Jurkat, Clone E6-1 (cell line): ENCODE measurements around the gene CLDN1.

Experiments
- DNase-seq: peaks from one replicate; pipeline ENCODE4 v3.0.0-alpha.2; 2011; ENCODE audit warnings: low read depth, low spot score
- H3K4me3 ChIP-seq: 2 replicates; pipeline ENCODE4 v1.5.1; 2011; ENCODE audit warnings: mild to moderate bottlenecking, low read length, control low read depth, moderate library complexity

CLDN1 gene

DNA sequence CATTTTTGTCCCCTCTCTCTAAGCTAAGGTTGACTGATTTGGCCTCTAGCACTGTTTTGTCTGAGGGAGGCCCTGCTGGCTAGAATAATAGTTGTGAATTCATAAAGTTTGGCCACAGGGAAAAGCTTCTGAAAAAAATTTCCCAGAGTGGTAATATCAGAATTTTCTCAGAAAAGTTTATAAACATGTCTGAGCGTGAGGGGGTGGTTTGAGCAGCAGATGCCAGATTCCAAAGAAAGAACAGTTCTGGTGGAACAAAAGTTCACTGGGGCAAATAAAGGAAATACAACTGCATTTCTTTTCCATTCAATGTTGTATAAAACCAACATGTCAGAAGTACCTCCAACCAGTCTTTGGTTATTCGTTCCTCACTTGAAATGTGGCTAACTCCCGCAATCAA is 61.2 kb downstream of the CLDN1 start:
- H3K4me3 ChIP-seq: no peak overlapping the region
- DNase-seq: no peak

DNA sequence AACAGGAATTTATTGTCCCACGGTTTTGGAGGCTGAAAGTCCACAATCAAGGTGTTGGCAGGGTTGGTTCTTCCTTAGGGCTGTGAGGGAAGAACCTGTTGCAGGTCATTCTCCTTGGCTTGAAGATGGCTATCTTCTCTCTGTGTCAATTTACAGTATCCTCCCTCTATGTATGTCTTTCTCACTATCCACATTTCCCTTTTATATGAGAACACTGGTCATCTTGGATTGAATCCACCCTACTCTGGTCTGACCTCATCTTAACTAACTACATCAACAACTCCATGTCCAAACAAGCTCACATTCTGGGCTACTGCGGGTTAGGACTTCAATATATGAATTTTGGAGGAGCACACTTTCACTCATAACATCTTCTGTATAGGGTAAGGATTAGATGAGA is 61.9 kb downstream of the CLDN1 start:
- no peak overlapping the region for H3K4me3 ChIP-seq
- DNase-seq: no peak

DNA sequence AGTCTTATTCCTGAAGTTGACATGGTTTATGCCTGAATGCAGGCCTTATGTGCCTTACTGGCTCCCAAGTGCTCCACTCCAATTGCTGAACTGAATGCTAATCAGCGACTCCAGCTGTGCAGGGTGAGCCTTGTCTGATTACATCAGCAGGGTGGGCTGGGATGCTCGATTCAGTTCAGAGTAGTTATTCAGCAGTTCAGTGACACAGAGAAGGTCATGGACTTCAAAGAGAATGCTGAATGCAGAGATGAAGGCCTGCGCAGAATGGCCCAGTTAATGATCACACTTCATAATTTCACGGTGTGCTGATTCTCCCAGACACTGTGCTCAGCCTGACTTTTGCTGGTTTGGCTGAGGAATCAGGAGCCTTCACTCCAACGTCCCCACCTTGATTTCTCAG is 63.6 kb downstream of the CLDN1 start:
- DNase-seq: no peak
- no peak overlapping the region for H3K4me3 ChIP-seq
